Measurements from ENCODE around the gene PXDC1. TPM values are rescaled to one million over a fixed set of nuclear protein-coding genes. Genes with fewer than 3 reads are reported as not detected.
A peak's percentile ranks its signal among the peaks of the same experiment; 100 is the strongest.

Gene PXDC1, protein sequence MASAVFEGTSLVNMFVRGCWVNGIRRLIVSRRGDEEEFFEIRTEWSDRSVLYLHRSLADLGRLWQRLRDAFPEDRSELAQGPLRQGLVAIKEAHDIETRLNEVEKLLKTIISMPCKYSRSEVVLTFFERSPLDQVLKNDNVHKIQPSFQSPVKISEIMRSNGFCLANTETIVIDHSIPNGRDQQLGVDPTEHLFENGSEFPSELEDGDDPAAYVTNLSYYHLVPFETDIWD
- total RNA-seq = 10 to 100 TPM; 21.0 to 49.5 TPM
- polyA plus RNA-seq = 10 to 100 TPM; 37.1 to 53.8 TPM
- long read RNA-seq, donor 1, partial matches to known transcripts = 0 of 1 reads
- long read RNA-seq, donor 1, other reads (novel, unspliced or antisense) = 0 of 1 reads
- long read RNA-seq, donor 2, partial matches to known transcripts = 0 of 4 reads
- long read RNA-seq, donor 2, other reads (novel, unspliced or antisense) = 0 of 4 reads
- long read RNA-seq, donor 3, transcript PXDC1-202 (5 exons, 2,190 nt) = major isoform, 5 of 5 reads
- long read RNA-seq, donor 3, partial matches to known transcripts = 0 of 5 reads
- long read RNA-seq, donor 3, other reads (novel, unspliced or antisense) = 0 of 5 reads
- long read RNA-seq, donor 4, partial matches to known transcripts = 0 of 2 reads
- long read RNA-seq, donor 4, other reads (novel, unspliced or antisense) = 0 of 2 reads
- long read RNA-seq, donor 5, transcript PXDC1-202 (5 exons, 2,190 nt) = major isoform, 5 of 5 reads
- long read RNA-seq, donor 5, partial matches to known transcripts = 0 of 5 reads
- long read RNA-seq, donor 5, other reads (novel, unspliced or antisense) = 0 of 5 reads

DNA sequence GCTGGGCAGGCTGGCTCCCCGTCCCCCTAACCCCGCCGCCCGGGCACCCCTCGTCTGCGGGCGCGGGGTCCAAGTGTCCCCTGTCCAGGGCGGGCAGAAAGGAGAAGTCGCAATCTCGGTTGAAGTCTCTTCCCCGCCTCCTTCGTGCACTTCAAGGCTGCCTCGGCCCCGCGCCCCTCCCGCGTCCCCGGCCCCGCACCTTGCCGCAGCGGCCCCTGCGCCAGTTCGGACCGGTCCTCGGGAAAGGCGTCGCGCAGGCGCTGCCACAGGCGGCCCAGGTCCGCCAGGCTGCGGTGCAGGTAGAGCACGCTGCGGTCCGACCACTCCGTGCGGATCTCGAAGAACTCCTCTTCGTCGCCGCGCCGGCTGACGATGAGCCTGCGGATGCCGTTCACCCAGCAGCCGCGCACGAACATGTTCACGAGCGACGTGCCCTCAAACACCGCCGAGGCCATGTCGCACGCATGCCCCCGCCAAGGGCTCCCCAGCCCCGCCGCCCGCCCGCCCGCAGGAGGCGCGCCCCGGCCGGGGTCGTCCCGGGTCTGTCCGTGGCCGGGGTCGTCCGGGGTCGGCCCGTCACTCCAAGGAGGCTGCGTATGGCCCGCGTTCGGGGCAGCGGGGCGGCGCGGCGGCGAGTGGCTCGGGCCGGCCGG is at the start of gene PXDC1:
Gene PXDC1 (minus strand): TSS at position 637 of the 653 bp plus-strand sequence. CDS start 182 bp downstream, at position 455.
- ATAC-seq (ENCODE audit: insufficient read depth, low FRiP score) (no peak), DNase-seq (peak in 2 of 3 donors; percentile 49 to 50)
- WGBS, 2 donors = 0 to 1% methylated on average over 44 to 88 of the region's 88 CpGs
- Histone ChIP-seq H3K27me3 (ENCODE audit: control insufficient read depth in 3 of 3, insufficient read depth in 3 of 3, low read length in 2 of 3) (no peaks in the 10 kb centered on the region), H3K27ac (ENCODE audit: low read depth in 1 of 2, low read length in 1 of 2) (peak within 1 kb of the TSS; percentile 97 to 99), H3K9ac (ENCODE audit: insufficient read depth in 1 of 2, low read length in 2 of 2) (peak within 1 kb of the TSS; percentile 62 to 65), H3K4me1 (ENCODE audit: control insufficient read depth in 5 of 5, insufficient read depth in 5 of 5, low read length in 5 of 5) (peaks cover 0 to 25% (median 11%) of the 10 kb centered on the region in 5 donors), H3K4me3 (peak within 1 kb of the TSS; percentile 83), H3K36me3 (ENCODE audit: control insufficient read depth in 4 of 4, insufficient read depth in 4 of 4, low read length in 4 of 4) (peaks cover 0 to 4% (median 0%) of the 10 kb centered on the region in 4 donors), H3K9me3 (ENCODE audit: control insufficient read depth in 4 of 4, insufficient read depth in 3 of 4, low read length in 3 of 4) (no peaks in the 10 kb centered on the region)
- TF ChIP-seq, protein P1, sequence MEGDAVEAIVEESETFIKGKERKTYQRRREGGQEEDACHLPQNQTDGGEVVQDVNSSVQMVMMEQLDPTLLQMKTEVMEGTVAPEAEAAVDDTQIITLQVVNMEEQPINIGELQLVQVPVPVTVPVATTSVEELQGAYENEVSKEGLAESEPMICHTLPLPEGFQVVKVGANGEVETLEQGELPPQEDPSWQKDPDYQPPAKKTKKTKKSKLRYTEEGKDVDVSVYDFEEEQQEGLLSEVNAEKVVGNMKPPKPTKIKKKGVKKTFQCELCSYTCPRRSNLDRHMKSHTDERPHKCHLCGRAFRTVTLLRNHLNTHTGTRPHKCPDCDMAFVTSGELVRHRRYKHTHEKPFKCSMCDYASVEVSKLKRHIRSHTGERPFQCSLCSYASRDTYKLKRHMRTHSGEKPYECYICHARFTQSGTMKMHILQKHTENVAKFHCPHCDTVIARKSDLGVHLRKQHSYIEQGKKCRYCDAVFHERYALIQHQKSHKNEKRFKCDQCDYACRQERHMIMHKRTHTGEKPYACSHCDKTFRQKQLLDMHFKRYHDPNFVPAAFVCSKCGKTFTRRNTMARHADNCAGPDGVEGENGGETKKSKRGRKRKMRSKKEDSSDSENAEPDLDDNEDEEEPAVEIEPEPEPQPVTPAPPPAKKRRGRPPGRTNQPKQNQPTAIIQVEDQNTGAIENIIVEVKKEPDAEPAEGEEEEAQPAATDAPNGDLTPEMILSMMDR (IDR thresholded peaks at IDR 0.05; ENCODE audit: control extremely low read depth, extremely low read depth) = no peak

DNA sequence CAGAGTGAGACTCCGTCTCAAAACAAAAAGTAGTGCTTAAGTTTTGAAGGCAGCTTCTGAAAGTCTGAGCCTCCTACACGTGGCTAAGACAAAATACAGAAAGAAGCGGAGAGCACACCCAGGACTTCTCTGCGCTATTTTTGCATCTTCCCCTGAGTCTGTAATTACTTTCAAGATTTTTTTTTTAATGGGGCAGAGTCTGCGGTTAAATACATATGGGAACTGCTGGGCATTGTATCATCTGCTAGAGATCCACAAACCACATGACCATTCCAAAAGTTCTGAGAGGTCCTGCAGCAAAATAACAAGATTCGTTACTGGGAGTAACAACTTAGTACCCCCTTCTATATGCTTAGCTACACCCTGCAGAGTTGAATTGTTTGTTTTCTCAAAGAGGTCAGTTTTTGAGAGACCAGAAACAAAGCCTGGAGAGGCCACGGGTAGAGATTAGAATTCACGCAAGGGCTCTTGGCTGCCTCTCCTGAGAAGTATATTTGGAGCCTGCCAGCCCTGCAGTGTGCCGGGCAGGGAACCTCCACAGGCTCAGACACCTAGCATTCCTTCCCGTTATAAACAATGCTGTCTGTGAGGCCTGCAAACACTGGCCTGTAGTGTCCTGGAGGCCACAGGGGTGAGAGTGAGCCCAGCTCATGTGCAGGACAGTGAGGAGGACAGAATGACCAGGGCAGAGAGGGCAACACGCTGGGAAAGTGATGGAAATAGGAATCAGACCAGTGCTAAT is 49.5 kb upstream of the PXDC1 start:
- TF ChIP-seq, protein P1 (IDR thresholded peaks at IDR 0.05; ENCODE audit: control extremely low read depth, extremely low read depth) = no peak
- ATAC-seq (ENCODE audit: insufficient read depth, low FRiP score) = peak; percentile 12
- WGBS, 2 donors = 61 to 74% methylated on average over 11 of the region's 11 CpGs
- H3K27me3 ChIP-seq (ENCODE audit: control insufficient read depth in 3 of 3, insufficient read depth in 3 of 3, low read length in 2 of 3) = no peaks in the 10 kb centered on the region
- no peak overlapping the region for H3K4me3 ChIP-seq
- no peaks in the 10 kb centered on the region for H3K9me3 ChIP-seq (ENCODE audit: control insufficient read depth in 4 of 4, insufficient read depth in 3 of 4, low read length in 3 of 4)
- DNase-seq = peak; percentile 45 to 57 (median 47)
- H3K36me3 ChIP-seq (ENCODE audit: control insufficient read depth in 4 of 4, insufficient read depth in 4 of 4, low read length in 4 of 4) = no peaks in the 10 kb centered on the region
- H3K27ac ChIP-seq (ENCODE audit: low read depth in 1 of 2, low read length in 1 of 2) = peak overlapping the region in 1 of 2 donors; percentile 27
- H3K9ac ChIP-seq (ENCODE audit: insufficient read depth in 1 of 2, low read length in 2 of 2) = no peak overlapping the region
- H3K4me1 ChIP-seq (ENCODE audit: control insufficient read depth in 5 of 5, insufficient read depth in 5 of 5, low read length in 5 of 5) = peaks cover under 1 to 27% (median 13%) of the 10 kb centered on the region in 5 donors

DNA sequence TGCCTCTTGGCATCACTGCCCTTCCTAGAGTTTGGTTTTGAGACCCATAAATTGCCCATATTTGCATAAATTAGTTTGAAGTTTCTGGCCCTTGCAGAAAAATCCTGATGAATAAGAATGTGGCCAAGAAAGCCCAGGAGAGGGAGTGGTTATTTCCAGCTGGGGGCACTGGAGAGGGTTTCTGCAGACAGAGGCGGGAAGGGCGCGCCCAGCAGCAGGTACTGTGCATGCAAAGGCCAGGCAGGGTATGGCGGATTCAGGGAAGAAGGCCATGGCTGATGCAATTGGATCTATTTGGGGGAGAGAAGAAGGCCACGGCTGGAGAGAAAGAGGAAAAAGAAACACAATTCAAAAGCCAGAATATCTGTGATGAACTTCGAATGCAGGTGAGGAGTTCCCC is 48.2 kb upstream of the PXDC1 start:
- H3K4me1 ChIP-seq (ENCODE audit: control insufficient read depth in 5 of 5, insufficient read depth in 5 of 5, low read length in 5 of 5) = peaks cover 0 to 27% (median 12%) of the 10 kb centered on the region in 5 donors

More for the DNA sequence above, 48.2 kb upstream of the PXDC1 start:
- WGBS, 2 donors = 95% methylated on average over 6 of the region's 6 CpGs
- Histone ChIP-seq H3K36me3 (ENCODE audit: control insufficient read depth in 4 of 4, insufficient read depth in 4 of 4, low read length in 4 of 4) (no peaks in the 10 kb centered on the region), H3K27me3 (ENCODE audit: control insufficient read depth in 3 of 3, insufficient read depth in 3 of 3, low read length in 2 of 3) (no peaks in the 10 kb centered on the region), H3K27ac (ENCODE audit: low read depth in 1 of 2, low read length in 1 of 2) (no peak overlapping the region), H3K9me3 (ENCODE audit: control insufficient read depth in 4 of 4, insufficient read depth in 3 of 4, low read length in 3 of 4) (no peaks in the 10 kb centered on the region), H3K4me3 (no peak overlapping the region), H3K9ac (ENCODE audit: insufficient read depth in 1 of 2, low read length in 2 of 2) (no peak overlapping the region)
- DNase-seq (no peak), ATAC-seq (ENCODE audit: insufficient read depth, low FRiP score) (no peak)
- TF ChIP-seq, protein P1 (IDR thresholded peaks at IDR 0.05; ENCODE audit: control extremely low read depth, extremely low read depth) = no peak

Measured in lung (tissue), 16 donors.